ENCODE results near the gene BTBD8. TPM values are rescaled to one million over a fixed set of nuclear protein-coding genes. Genes with fewer than 3 reads are reported as not detected.
A peak's percentile ranks its signal among the peaks of the same experiment; 100 is the strongest.

Gene BTBD8
- total and polyA plus RNA-seq, 9 of the 15 experiments (the other 6 are each of a cell fraction or from before 2014, with no cell fraction given): 0.46 to 2.3 (median 1.2) TPM

DNA sequence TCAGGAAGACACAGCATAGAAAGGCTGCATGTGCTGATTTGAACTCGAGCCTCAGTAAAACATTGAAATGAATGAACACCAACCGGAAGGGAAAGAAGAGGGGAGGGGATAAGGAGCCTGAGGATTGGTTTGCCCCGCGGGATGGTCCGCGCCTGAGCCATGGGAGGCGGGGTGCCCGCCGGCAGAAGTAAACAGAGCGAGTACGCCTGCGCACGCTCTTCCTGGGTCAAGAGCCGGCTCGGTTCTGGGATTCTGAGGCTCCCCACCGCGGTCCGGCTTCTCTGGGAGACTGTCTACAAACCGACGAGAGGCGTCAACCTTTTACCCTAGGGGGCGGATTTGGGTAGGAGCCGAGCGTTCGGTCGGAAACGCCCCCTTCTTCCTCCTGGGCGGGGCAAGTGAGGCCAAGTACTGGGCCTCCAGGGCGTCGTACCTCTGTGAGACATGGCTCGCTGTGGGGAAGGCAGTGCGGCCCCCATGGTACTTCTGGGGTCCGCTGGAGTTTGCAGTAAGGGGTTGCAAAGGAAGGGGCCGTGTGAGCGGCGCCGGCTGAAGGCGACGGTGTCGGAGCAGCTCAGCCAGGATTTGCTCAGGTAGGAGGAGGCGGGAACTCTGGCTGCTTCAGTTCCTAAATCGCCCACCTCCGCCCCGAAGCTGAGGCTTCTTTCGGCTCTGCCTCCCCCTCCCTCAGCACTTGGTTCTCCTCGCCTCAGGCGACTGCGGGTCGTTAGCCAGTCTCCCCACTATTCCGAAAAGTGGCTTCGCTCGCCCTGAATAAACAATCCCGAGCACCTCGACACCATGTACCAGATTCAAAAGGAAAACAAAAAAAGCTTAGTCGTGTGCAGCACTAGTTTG is at the start of gene BTBD8 (continued):
- TF ChIP-seq JUND (IDR thresholded peaks at IDR 0.05; ENCODE audit: borderline replicate concordance, low read depth, low read length) (no peak), JUND (tag; IDR thresholded peaks at IDR 0.05; ENCODE audit: borderline replicate concordance, low read depth, low read length) (no peak), ZNF165 (CRISPR knock-in tag; IDR thresholded peaks at IDR 0.05; ENCODE audit: borderline replicate concordance) (no peak), BRD4 (IDR thresholded peaks at IDR 0.05) (peak; percentile 83; the same call in 1 of the 2 replicates), CCAR2 (IDR thresholded peaks at IDR 0.05; ENCODE audit: low read depth, low read length) (no peak), ZNF764 (CRISPR knock-in tag; IDR thresholded peaks at IDR 0.05; ENCODE audit: low read depth) (no peak), KLF1 (tag; IDR thresholded peaks at IDR 0.05) (no peak), ILF3 (IDR thresholded peaks at IDR 0.05; ENCODE audit: borderline replicate concordance) (no peak), SAP30 (IDR thresholded peaks at IDR 0.05; ENCODE audit: borderline replicate concordance, insufficient read depth, low read depth, low read length, poor library complexity, severe bottlenecking) (no peak), SRSF9 (IDR thresholded peaks at IDR 0.05; ENCODE audit: borderline replicate concordance, low read depth, low read length) (no peak), STAG1 (CRISPR knock-in tag; IDR thresholded peaks at IDR 0.05; ENCODE audit: borderline replicate concordance) (no peak), HNRNPLL (IDR thresholded peaks at IDR 0.05; ENCODE audit: low read depth, low read length, poor library complexity, severe bottlenecking) (no peak), SP2 (IDR thresholded peaks at IDR 0.05; ENCODE audit: extremely low read depth, low read depth, low read length, poor library complexity, severe bottlenecking) (no peak), ATF7 (IDR thresholded peaks at IDR 0.05) (peak; percentile 88), SNRNP70 (optimal IDR thresholded peaks at IDR 0.05; ENCODE audit: low read depth, low read length) (no peak), NCOA6 (IDR thresholded peaks at IDR 0.05) (no peak), CBFA2T3 (IDR thresholded peaks at IDR 0.05) (no peak), SIX5 (IDR thresholded peaks at IDR 0.05; ENCODE audit: borderline replicate concordance in 1 of 2, insufficient read depth in 1 of 2, low read depth in 1 of 2, low read length in 2 of 2) (no peak), SMAD3 (CRISPR knock-in tag; conservative IDR thresholded peaks at IDR 0.05) (no peak), RBM34 (IDR thresholded peaks at IDR 0.05; ENCODE audit: borderline replicate concordance, insufficient read depth, low read length) (no peak), IRF2 (CRISPR knock-in tag; IDR thresholded peaks at IDR 0.05) (no peak), GTF2A2 (tag; IDR thresholded peaks at IDR 0.05) (no peak), ZNF668 (CRISPR knock-in tag; IDR thresholded peaks at IDR 0.05) (no peak), EP300 (IDR thresholded peaks at IDR 0.05; ENCODE audit: low read length) (no peak), ZNF699 (CRISPR knock-in tag; IDR thresholded peaks at IDR 0.05; ENCODE audit: insufficient replicate concordance) (no peak), NFATC3 (IDR thresholded peaks at IDR 0.05) (no peak), ZNF551 (CRISPR knock-in tag; IDR thresholded peaks at IDR 0.05) (no peak)
- TF ChIP-seq, protein P1, sequence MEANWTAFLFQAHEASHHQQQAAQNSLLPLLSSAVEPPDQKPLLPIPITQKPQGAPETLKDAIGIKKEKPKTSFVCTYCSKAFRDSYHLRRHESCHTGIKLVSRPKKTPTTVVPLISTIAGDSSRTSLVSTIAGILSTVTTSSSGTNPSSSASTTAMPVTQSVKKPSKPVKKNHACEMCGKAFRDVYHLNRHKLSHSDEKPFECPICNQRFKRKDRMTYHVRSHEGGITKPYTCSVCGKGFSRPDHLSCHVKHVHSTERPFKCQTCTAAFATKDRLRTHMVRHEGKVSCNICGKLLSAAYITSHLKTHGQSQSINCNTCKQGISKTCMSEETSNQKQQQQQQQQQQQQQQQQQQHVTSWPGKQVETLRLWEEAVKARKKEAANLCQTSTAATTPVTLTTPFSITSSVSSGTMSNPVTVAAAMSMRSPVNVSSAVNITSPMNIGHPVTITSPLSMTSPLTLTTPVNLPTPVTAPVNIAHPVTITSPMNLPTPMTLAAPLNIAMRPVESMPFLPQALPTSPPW (CRISPR knock-in tag; IDR thresholded peaks at IDR 0.05): peak; percentile 67
- TF ChIP-seq, protein P2, sequence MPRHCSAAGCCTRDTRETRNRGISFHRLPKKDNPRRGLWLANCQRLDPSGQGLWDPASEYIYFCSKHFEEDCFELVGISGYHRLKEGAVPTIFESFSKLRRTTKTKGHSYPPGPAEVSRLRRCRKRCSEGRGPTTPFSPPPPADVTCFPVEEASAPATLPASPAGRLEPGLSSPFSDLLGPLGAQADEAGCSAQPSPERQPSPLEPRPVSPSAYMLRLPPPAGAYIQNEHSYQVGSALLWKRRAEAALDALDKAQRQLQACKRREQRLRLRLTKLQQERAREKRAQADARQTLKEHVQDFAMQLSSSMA (CRISPR knock-in tag; IDR thresholded peaks at IDR 0.05): no peak

Data from K562 (cell line).